H9 (cell line): ENCODE data around the gene APP. TPM values are rescaled to one million over a fixed set of nuclear protein-coding genes. Genes with fewer than 3 reads are reported as not detected.
A peak's percentile ranks its signal among the peaks of the same experiment; 100 is the strongest.

ENCODE experiments used
- DNase-seq: peaks from one replicate; pipeline ENCODE4 v3.0.0-alpha.2; 2017
- H2AFZ ChIP-seq: one replicate; pipeline ENCODE4 v1.6.1; 2013; ENCODE audit warnings: mild to moderate bottlenecking, low read length, control low read depth, moderate library complexity
- H2AK5ac ChIP-seq: 2 replicates; pipeline ENCODE4 v1.6.1; 2013; ENCODE audit warnings: low read length, control low read depth, mixed read lengths; ENCODE audit not compliant: insufficient read length
- H2BK120ac ChIP-seq: one replicate; pipeline ENCODE4 v1.6.1; 2013; ENCODE audit warnings: low read depth, mild to moderate bottlenecking, low read length, control low read depth, inconsistent platforms; ENCODE audit not compliant: poor library complexity, severe bottlenecking
- H2BK12ac ChIP-seq: 2 replicates; pipeline ENCODE4 v1.6.1; 2013; ENCODE audit warnings: low read length, control low read depth, mixed read lengths, low read depth; ENCODE audit not compliant: insufficient read length
- H2BK15ac ChIP-seq: 2 replicates; pipeline ENCODE4 v1.6.1; 2013; ENCODE audit warnings: low read depth, low read length, control low read depth
- H2BK20ac ChIP-seq: one replicate; pipeline ENCODE4 v1.6.1; 2013; ENCODE audit warnings: low read depth, mild to moderate bottlenecking, low read length, control low read depth, inconsistent platforms; ENCODE audit not compliant: poor library complexity, severe bottlenecking
- H2BK5ac ChIP-seq: 2 replicates; pipeline ENCODE4 v1.6.1; 2013; ENCODE audit warnings: low read length, control low read depth, mixed read lengths; ENCODE audit not compliant: insufficient read length
- H3K14ac ChIP-seq: 2 replicates; pipeline ENCODE4 v1.6.1; 2013; ENCODE audit warnings: low read length, control low read depth; ENCODE audit not compliant: insufficient read depth
- H3K18ac ChIP-seq: 2 replicates; pipeline ENCODE4 v1.6.1; 2013; ENCODE audit warnings: low read depth, mild to moderate bottlenecking, mixed read lengths, low read length, control low read depth; ENCODE audit not compliant: insufficient read length
- H3K23ac ChIP-seq: 2 replicates; pipeline ENCODE4 v1.6.1; 2013; ENCODE audit warnings: low read length, control low read depth, mixed read lengths, low read depth; ENCODE audit not compliant: insufficient read length
- H3K23me2 ChIP-seq: 2 replicates; pipeline ENCODE4 v1.6.1; 2013; ENCODE audit warnings: low read depth, mild to moderate bottlenecking, mixed read lengths, low read length, control low read depth; ENCODE audit not compliant: insufficient read length, poor library complexity, severe bottlenecking
- H3K27ac ChIP-seq: 2 replicates; pipeline ENCODE4 v1.5.1; 2013; ENCODE audit warnings: low read length, control low read depth, mixed read lengths, low read depth; ENCODE audit not compliant: insufficient read length
- H3K27me3 ChIP-seq: 2 replicates; pipeline ENCODE4 v1.6.1; 2013; ENCODE audit warnings: low read length, control low read depth, inconsistent platforms; ENCODE audit not compliant: insufficient read depth
- H3K4ac ChIP-seq: 2 replicates; pipeline ENCODE4 v1.6.1; 2013; ENCODE audit warnings: low read depth, mild to moderate bottlenecking, control low read depth, inconsistent platforms, low read length, moderate library complexity
- H3K4me1 ChIP-seq: 2 replicates; pipeline ENCODE4 v1.6.1; 2013; ENCODE audit warnings: low read length, control low read depth, inconsistent platforms; ENCODE audit not compliant: insufficient read depth
- H3K4me2 ChIP-seq: 2 replicates; pipeline ENCODE4 v1.6.1; 2013; ENCODE audit warnings: low read length, control low read depth, mixed read lengths; ENCODE audit not compliant: insufficient read length, insufficient read depth
- H3K56ac ChIP-seq: 2 replicates; pipeline ENCODE4 v1.6.1; 2013; ENCODE audit warnings: low read depth, mild to moderate bottlenecking, mixed read lengths, low read length, control low read depth; ENCODE audit not compliant: insufficient read length
- H3K79me1 ChIP-seq: 2 replicates; pipeline ENCODE4 v1.6.1; 2013; ENCODE audit warnings: low read depth, mild to moderate bottlenecking, moderate library complexity, low read length, control low read depth, inconsistent platforms; ENCODE audit not compliant: insufficient read depth, poor library complexity, severe bottlenecking
- H3K79me2 ChIP-seq: 2 replicates; pipeline ENCODE4 v1.6.1; 2013; ENCODE audit warnings: low read length, control low read depth, inconsistent platforms; ENCODE audit not compliant: insufficient read depth
- H3K9ac ChIP-seq: 2 replicates; pipeline ENCODE4 v1.6.1; 2013; ENCODE audit warnings: low read length, control low read depth, mixed read lengths; ENCODE audit not compliant: insufficient read length; ENCODE audit errors: extremely low read depth
- H3K9me3 ChIP-seq: one replicate; pipeline ENCODE4 v1.6.1; 2013; ENCODE audit warnings: low read depth, low read length, inconsistent platforms; ENCODE audit not compliant: control insufficient read depth
- H3T11ph ChIP-seq: one replicate; pipeline ENCODE4 v1.6.1; 2013; ENCODE audit warnings: mild to moderate bottlenecking, low read length, control low read depth, inconsistent platforms
- H4K20me1 ChIP-seq: one replicate; pipeline ENCODE4 v1.6.1; 2013; ENCODE audit not compliant: control insufficient read depth, insufficient read length, insufficient read depth
- H4K5ac ChIP-seq: 2 replicates; pipeline ENCODE4 v1.6.1; 2013; ENCODE audit warnings: low read depth, mild to moderate bottlenecking, mixed read lengths, low read length, control low read depth; ENCODE audit not compliant: insufficient read length
- H4K8ac ChIP-seq: replicated peaks from 2 replicates; pipeline ENCODE4 v1.6.1; 2013; ENCODE audit warnings: low read length, control low read depth, mixed read lengths, low read depth; ENCODE audit not compliant: insufficient read length
- H4K91ac ChIP-seq: 2 replicates; pipeline ENCODE4 v1.6.1; 2013; ENCODE audit warnings: low read depth, mild to moderate bottlenecking, moderate library complexity, mixed read lengths, low read length, control low read depth; ENCODE audit not compliant: insufficient read length
- H3K27ac Mint-ChIP-seq, 3 experiments: 2 replicates in 2 of 3; 3 replicates in 1 of 3; pipeline ENCODE4 v1.8.0; 2020 to 2021; ENCODE audit warnings: mixed read lengths in 3 of 3, mild to moderate bottlenecking in 1 of 3, moderate library complexity in 1 of 3
- H3K27me3 Mint-ChIP-seq: 2 replicates; pipeline ENCODE4 v1.8.0; 2021; ENCODE audit warnings: low read depth, mild to moderate bottlenecking, moderate library complexity, mixed read lengths
- H3K36me3 Mint-ChIP-seq, 3 experiments: 2 replicates in 2 of 3; 3 replicates in 1 of 3; pipeline ENCODE4 v1.8.0; 2020 to 2021; ENCODE audit warnings: low read depth in 3 of 3, mixed read lengths in 3 of 3; ENCODE audit not compliant: insufficient read depth in 1 of 3
- H3K4me1 Mint-ChIP-seq, 2 experiments: 2 replicates each; pipeline ENCODE4 v1.8.0; 2020; ENCODE audit warnings: mixed read lengths in 2 of 2
- H3K4me3 Mint-ChIP-seq, 2 experiments: 2 replicates in 1 of 2; 3 replicates in 1 of 2; pipeline ENCODE4 v1.8.0; 2020 to 2021; ENCODE audit warnings: mild to moderate bottlenecking in 2 of 2, mixed read lengths in 2 of 2, moderate library complexity in 1 of 2
- H3K9me3 Mint-ChIP-seq, 2 experiments: 2 replicates in 1 of 2; 3 replicates in 1 of 2; pipeline ENCODE4 v1.8.0; 2020; ENCODE audit warnings: mild to moderate bottlenecking in 2 of 2, mixed read lengths in 2 of 2, moderate library complexity in 1 of 2
- WGBS: extraction: QIAGEN DNeasy Blood & Tissue Kit; methylation state at CpG from one replicate; pipeline ENCODE4 v1.1.7; 2013; ENCODE audit warnings: missing lambda C conversion rate, low lambda C conversion rate, mixed read lengths; ENCODE audit not compliant: insufficient read length; ENCODE audit errors: extremely low coverage; 5-methylcytosine and 5-hydroxymethylcytosine counted together
- long read RNA-seq: library from polyadenylated mRNA; unstranded; transcript quantifications from one replicate; pipeline ENCODE4 v2.0.0, GENCODE V29; 2020
- total RNA-seq: library from RNA; stranded (reverse); gene quantifications from 2 replicates; pipeline ENCODE4 v1.2.1, GENCODE V29; 2021
- TF ChIP-seq, protein P1 (sequence below): fragments of 200-600 bp; sonication (generic); conservative IDR thresholded peaks from 3 replicates; pipeline ENCODE4 v1.8.0; 2021; ENCODE audit warnings: antibody characterized with exemption, mild to moderate bottlenecking

Gene APP
- total RNA-seq = 380 and 386 TPM in 2 replicates
- long read RNA-seq, transcript APP-202 (16 exons, 3,355 nt) = minor isoform, 6 of 134 reads
- long read RNA-seq, transcript APP-204 (17 exons, 3,543 nt) = minor isoform, 33 of 134 reads
- long read RNA-seq, transcript APP-201 (18 exons, 3,467 nt) = major isoform, 37 of 134 reads
- long read RNA-seq, partial matches to known transcripts = 43 of 134 reads
- long read RNA-seq, other reads (novel, unspliced or antisense) = 15 of 134 reads

DNA sequence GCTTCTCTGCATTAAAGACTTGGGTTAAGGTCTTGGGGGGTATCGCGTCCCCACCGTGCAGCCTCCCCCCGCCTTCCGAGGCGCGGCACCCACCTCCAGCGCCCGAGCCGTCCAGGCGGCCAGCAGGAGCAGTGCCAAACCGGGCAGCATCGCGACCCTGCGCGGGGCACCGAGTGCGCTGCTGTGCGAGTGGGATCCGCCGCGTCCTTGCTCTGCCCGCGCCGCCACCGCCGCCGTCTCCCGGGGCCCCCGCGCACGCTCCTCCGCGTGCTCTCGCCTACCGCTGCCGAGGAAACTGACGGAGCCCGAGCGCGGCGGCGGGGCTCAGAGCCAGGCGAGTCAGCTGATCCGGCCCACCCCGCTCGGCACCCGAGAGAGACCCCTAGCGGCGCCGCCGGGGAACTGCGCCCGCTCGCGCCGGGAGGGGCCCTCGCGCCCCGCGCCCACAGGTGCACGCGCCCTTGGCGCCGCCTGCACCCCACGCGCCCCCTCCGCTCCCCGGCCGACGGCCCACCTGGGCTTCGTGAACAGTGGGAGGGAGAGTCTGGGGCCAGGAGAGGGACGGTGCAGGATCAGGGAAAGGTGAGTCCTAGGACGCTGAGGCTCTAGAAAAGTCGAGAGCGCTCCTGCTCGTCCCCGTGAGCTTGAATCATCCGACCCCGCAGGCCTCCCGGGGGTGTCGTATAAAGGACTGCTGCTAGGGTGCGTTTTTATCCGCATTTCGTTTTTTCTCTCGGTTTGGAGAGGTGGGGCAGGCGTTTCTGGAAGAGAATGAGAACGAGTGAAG is at the start of gene APP:
TSS of gene APP (minus strand) at position 300 of the 787 bp plus-strand sequence. CDS start at position 150, 150 bp downstream.
- Histone ChIP-seq H2BK15ac (no peak within 1 kb of the TSS), H3K79me2 (peaks cover 33% of the 10 kb centered on the region; the same call in 1 of the 2 replicates), H2BK12ac (no peak within 1 kb of the TSS), H3T11ph (no peak within 1 kb of the TSS), H3K14ac (peak within 1 kb of the TSS; percentile 83), H4K8ac (no peak within 1 kb of the TSS), H2BK5ac (no peak within 1 kb of the TSS), H3K56ac (no peak within 1 kb of the TSS), H3K23ac (no peak within 1 kb of the TSS), H4K91ac (no peak within 1 kb of the TSS), H3K4me1 (peaks cover 10% of the 10 kb centered on the region; the same call in 1 of the 2 replicates), H2AFZ (peak within 1 kb of the TSS; percentile 84), H2AK5ac (no peak within 1 kb of the TSS), H3K27me3 (no peaks in the 10 kb centered on the region), H3K23me2 (peaks cover 10% of the 10 kb centered on the region), H4K20me1 (no peaks in the 10 kb centered on the region), H3K79me1 (peaks cover 2% of the 10 kb centered on the region), H3K27ac (no peak within 1 kb of the TSS), H4K5ac (no peak within 1 kb of the TSS), H2BK120ac (peak within 1 kb of the TSS; percentile 49), H3K4me2 (peak within 1 kb of the TSS; percentile 84), H3K18ac (peak within 1 kb of the TSS; percentile 73), H3K4ac (no peak within 1 kb of the TSS), H3K9me3 (no peaks in the 10 kb centered on the region), H2BK20ac (no peak within 1 kb of the TSS), H3K9ac (peak within 1 kb of the TSS; percentile 58)
- Mint-ChIP-seq H3K9me3 (no peaks in the 10 kb centered on the region), H3K27ac (peak within 1 kb of the TSS; percentile 68 to 92 (median 89); a peak in 6 of 7 replicates), H3K36me3 (peaks cover 0 to 5% (median 3%) of the 10 kb centered on the region in 3 experiments; a peak in 2 of 7 replicates), H3K4me1 (peaks cover 41 to 45% of the 10 kb centered on the region in 2 experiments), H3K4me3 (peak within 1 kb of the TSS; percentile 93 to 97), H3K27me3 (peaks cover 4% of the 10 kb centered on the region; the same call in 1 of the 2 replicates)
- TF ChIP-seq, protein P1, sequence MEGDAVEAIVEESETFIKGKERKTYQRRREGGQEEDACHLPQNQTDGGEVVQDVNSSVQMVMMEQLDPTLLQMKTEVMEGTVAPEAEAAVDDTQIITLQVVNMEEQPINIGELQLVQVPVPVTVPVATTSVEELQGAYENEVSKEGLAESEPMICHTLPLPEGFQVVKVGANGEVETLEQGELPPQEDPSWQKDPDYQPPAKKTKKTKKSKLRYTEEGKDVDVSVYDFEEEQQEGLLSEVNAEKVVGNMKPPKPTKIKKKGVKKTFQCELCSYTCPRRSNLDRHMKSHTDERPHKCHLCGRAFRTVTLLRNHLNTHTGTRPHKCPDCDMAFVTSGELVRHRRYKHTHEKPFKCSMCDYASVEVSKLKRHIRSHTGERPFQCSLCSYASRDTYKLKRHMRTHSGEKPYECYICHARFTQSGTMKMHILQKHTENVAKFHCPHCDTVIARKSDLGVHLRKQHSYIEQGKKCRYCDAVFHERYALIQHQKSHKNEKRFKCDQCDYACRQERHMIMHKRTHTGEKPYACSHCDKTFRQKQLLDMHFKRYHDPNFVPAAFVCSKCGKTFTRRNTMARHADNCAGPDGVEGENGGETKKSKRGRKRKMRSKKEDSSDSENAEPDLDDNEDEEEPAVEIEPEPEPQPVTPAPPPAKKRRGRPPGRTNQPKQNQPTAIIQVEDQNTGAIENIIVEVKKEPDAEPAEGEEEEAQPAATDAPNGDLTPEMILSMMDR = peak; percentile 91
- WGBS = no CpG with 5 or more reads among the region's 88 CpGs
- peak; percentile 79 for DNase-seq
